Breast epithelium (tissue), 4 donors: Measurements from ENCODE around the gene RCHY1. TPM values are rescaled to one million over a fixed set of nuclear protein-coding genes. Genes with fewer than 3 reads are reported as not detected.

Experiments used
- DNase-seq, 2 donors: peaks; one replicate each; pipeline ENCODE4 v3.0.0-alpha.2; 2019; ENCODE audit warnings: low spot score in 2 of 2
- H3K27ac ChIP-seq, 2 donors: fragments of 200-600 bp; sonication (generic) in 1 of 2; one replicate each; pipeline ENCODE4 v1.5.1; 2016 to 2019; ENCODE audit warnings: mild to moderate bottlenecking in 1 of 2
- H3K27me3 ChIP-seq, 2 donors: fragments of 200-600 bp; sonication (generic) in 1 of 2; one replicate each; pipeline versions ENCODE4 v1.5.1 to v1.6.0; 2017 to 2019; ENCODE audit warnings: control low read depth in 1 of 2, mild to moderate bottlenecking in 1 of 2
- H3K36me3 ChIP-seq: fragments of 200-600 bp; one replicate; pipeline ENCODE4 v1.5.1; 2019
- H3K4me1 ChIP-seq, 2 donors: fragments of 200-600 bp; sonication (generic); one replicate each; pipeline ENCODE4 v1.5.1; 2016 to 2019; ENCODE audit warnings: control low read depth in 1 of 2
- H3K4me3 ChIP-seq, 3 donors: fragments of 200-600 bp; sonication (generic); 1 replicate in 2 of 3; 2 replicates in 1 of 3; pipeline ENCODE4 v1.5.1; 2016 to 2019; ENCODE audit warnings: mild to moderate bottlenecking in 3 of 3, moderate library complexity in 2 of 3
- H3K9me3 ChIP-seq, 2 donors: fragments of 200-600 bp; sonication (generic) in 1 of 2; one replicate each; pipeline ENCODE4 v1.5.1; 2016 to 2019; ENCODE audit warnings: control low read depth in 1 of 2
- CTCF ChIP-seq, 3 donors: fragments of 450-650 bp; IDR thresholded peaks; one replicate each; pipeline ENCODE4 v1.5.1; 2016 to 2017; ENCODE audit warnings: antibody characterized with exemption in 3 of 3, mild to moderate bottlenecking in 3 of 3, moderate library complexity in 3 of 3
- POLR2A ChIP-seq: fragments of 450-650 bp; IDR thresholded peaks from one replicate; pipeline ENCODE4 v1.6.1; 2016; ENCODE audit warnings: antibody characterized with exemption, mild to moderate bottlenecking, moderate library complexity
- POLR2AphosphoS5 ChIP-seq, 3 donors: sonication (generic); formaldehyde crosslinking; IDR thresholded peaks; one replicate each; pipeline ENCODE4 v1.6.1; 2017; ENCODE audit warnings: antibody characterized with exemption in 3 of 3
- intact Hi-C: fragments of 100-400 bp; cut with DNase I; formaldehyde crosslinking; loops from one replicate; pipeline ENCODE4 v1.15.1; 2023; ENCODE audit warnings: low total_unique reads
- total RNA-seq, 3 donors: library from RNA; depleted of rRNA; stranded (reverse); fragments of >200 nt; gene quantifications; one replicate each; pipeline ENCODE4 v1.1.0, GENCODE V29; 2016

RCHY1 gene
- total RNA-seq, 3 donors from 2014 or later, result 23.6 to 46.7 (median 25.6) TPM

GRCh38 chr4:75429208-75429607, 85.0 kb downstream of the RCHY1 start:
- DNase-seq, result no peak
- no peak overlapping the region for H3K4me3 ChIP-seq
- intact Hi-C loops, result no loop called here

More at GRCh38 chr4:75429208-75429607, 85.0 kb downstream of the RCHY1 start:
- no peaks in the 10 kb centered on the region for H3K4me1 ChIP-seq
- no peaks in the 10 kb centered on the region for H3K27me3 ChIP-seq
- no peaks in the 10 kb centered on the region for H3K9me3 ChIP-seq
- H3K27ac ChIP-seq, result no peak overlapping the region
- TF ChIP-seq POLR2A (no peak), CTCF (IDR thresholded peaks at IDR 0.05) (no peak), POLR2AphosphoS5 (IDR thresholded peaks at IDR 0.05) (no peak)
- H3K36me3 ChIP-seq, result no peaks in the 10 kb centered on the region

Other genes with a start within 250 kb of the RCHY1 start
- gene THAP6, start 70 bp upstream of the RCHY1 start, total RNA-seq, result 10 to 100 TPM; 22.2 to 25.9 (median 25.9) TPM
- not detected for gene ODAPH, start 41.7 kb upstream of the RCHY1 start, total RNA-seq
- gene CDKL2, start 116.1 kb upstream of the RCHY1 start, total RNA-seq, result 1 to 10 TPM in 2 of 3 donors, under 1 TPM in 1; 0.16 to 2.3 (median 1.6) TPM
- 10 to 100 TPM; 75.4 to 92.6 (median 86.2) TPM for gene G3BP2, start 159.0 kb upstream of the RCHY1 start, total RNA-seq
- 10 to 100 TPM; 74.1 to 76.7 (median 74.1) TPM for gene USO1, start 210.2 kb upstream of the RCHY1 start, total RNA-seq